Suprapubic skin (tissue), 4 donors: Measurements from ENCODE around the gene SLC39A12. TPM values are rescaled to one million over a fixed set of nuclear protein-coding genes. Genes with fewer than 3 reads are reported as not detected.

Experiments used
- DNase-seq, 2 donors: peaks; one replicate each; pipeline ENCODE4 v3.0.0-alpha.2; 2019; ENCODE audit warnings: low spot score in 2 of 2
- H3K27ac ChIP-seq: fragments of 200-600 bp; sonication (generic); one replicate; pipeline ENCODE4 v1.5.1; 2019
- H3K27me3 ChIP-seq: fragments of 200-600 bp; sonication (generic); one replicate; pipeline ENCODE4 v1.5.1; 2019
- H3K36me3 ChIP-seq: fragments of 200-600 bp; sonication (generic); one replicate; pipeline ENCODE4 v1.5.1; 2019
- H3K4me1 ChIP-seq: fragments of 200-600 bp; sonication (generic); one replicate; pipeline ENCODE4 v1.5.1; 2019
- H3K4me3 ChIP-seq: fragments of 200-600 bp; sonication (generic); one replicate; pipeline ENCODE4 v1.5.1; 2019; ENCODE audit warnings: mild to moderate bottlenecking
- H3K9me3 ChIP-seq: fragments of 200-600 bp; sonication (generic); one replicate; pipeline ENCODE4 v1.5.1; 2019
- CTCF ChIP-seq, 2 donors: fragments of 200-600 bp in 1 of 2; fragments of 450-650 bp in 1 of 2; sonication (generic) in 1 of 2; IDR thresholded peaks; one replicate each; pipeline ENCODE4 v1.5.1; 2016 to 2019; ENCODE audit warnings: antibody characterized with exemption in 2 of 2, mild to moderate bottlenecking in 1 of 2, moderate library complexity in 1 of 2
- EP300 ChIP-seq: sonication (generic); formaldehyde crosslinking; IDR thresholded peaks from one replicate; pipeline ENCODE4 v1.6.1; 2017; ENCODE audit warnings: antibody characterized with exemption
- POLR2A ChIP-seq, 2 donors: fragments of 450-650 bp; IDR thresholded peaks; one replicate each; pipeline ENCODE4 v1.6.1; 2017; ENCODE audit warnings: antibody characterized with exemption in 2 of 2, mild to moderate bottlenecking in 2 of 2, moderate library complexity in 2 of 2
- POLR2AphosphoS5 ChIP-seq, 3 donors: sonication (generic); formaldehyde crosslinking; IDR thresholded peaks; one replicate each; pipeline ENCODE4 v1.6.1; 2017; ENCODE audit warnings: antibody characterized with exemption in 3 of 3
- WGBS: methylation state at CpG from one replicate; pipeline ENCODE4 v1.1.5; 2018; 5-methylcytosine and 5-hydroxymethylcytosine counted together
- total RNA-seq, 4 donors: library from RNA; depleted of rRNA; stranded (reverse); fragments of >200 nt; gene quantifications; one replicate each; pipeline ENCODE4 v1.1.0, GENCODE V29; 2016

The SLC39A12 gene
- total RNA-seq, 4 donors from 2014 or later, result not detected

DNA sequence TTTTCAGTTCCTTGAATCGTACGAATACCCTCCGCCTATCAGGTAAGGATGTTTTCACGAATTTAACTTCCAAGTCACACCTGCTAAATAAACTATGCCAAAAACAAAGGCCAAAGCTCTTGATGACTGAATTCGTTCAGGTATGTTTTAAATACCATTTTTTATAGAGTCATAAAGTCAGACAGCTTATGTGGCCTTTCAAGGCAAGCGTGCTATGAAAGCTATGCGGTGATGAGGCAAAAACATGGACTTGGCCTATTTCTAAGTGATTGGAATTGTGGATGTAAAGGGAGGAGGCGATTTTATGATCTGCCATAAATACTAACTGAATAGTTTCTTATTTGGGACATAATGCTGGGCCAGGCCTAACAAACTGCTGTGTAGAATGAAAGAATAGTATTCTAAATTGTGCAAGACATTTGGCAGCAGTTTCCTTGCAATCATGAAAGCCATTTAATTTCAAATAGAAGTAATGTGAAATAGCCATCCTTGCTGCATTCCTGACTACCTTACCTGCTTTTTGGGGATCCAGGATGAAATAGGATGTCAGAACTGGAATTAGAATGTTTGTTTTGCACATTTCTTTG, 14.0 kb downstream of the SLC39A12 start:
- no peak overlapping the region for H3K27ac ChIP-seq
- WGBS, result 59% methylated on average over 8 of the region's 8 CpGs
- no peak for TF ChIP-seq POLR2A (IDR thresholded peaks at IDR 0.05)
- TF ChIP-seq EP300, result no peak
- no peak for TF ChIP-seq CTCF (IDR thresholded peaks at IDR 0.05)
- TF ChIP-seq POLR2AphosphoS5 (IDR thresholded peaks at IDR 0.05), result no peak
- no peaks in the 10 kb centered on the region for H3K36me3 ChIP-seq
- H3K27me3 ChIP-seq, result no peaks in the 10 kb centered on the region
- H3K4me3 ChIP-seq, result no peak overlapping the region
- H3K9me3 ChIP-seq, result no peaks in the 10 kb centered on the region
- no peak for DNase-seq
- no peaks in the 10 kb centered on the region for H3K4me1 ChIP-seq

DNA sequence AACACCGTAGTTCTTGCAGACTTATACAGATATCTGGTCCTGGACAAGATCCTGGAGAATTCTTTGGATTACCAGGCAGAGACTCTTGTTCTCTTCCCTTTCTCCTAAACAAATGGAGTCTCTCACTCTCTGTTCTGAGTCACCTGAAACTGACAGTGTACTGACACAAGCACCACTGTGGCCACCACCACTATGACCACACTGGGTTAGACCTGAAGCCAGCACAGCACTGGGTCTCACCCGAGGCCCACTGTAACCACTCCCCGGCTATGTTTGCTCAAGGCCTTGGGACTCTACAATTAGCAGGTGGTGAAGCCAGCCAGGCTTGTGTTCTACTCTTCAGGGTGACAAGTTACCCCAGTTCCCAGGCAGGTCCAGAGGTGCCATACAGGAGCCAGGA, 22.8 kb downstream of the SLC39A12 start:
- Histone ChIP-seq H3K36me3 (no peaks in the 10 kb centered on the region), H3K9me3 (no peaks in the 10 kb centered on the region), H3K27ac (no peak overlapping the region), H3K4me1 (no peaks in the 10 kb centered on the region), H3K4me3 (no peak overlapping the region), H3K27me3 (peaks cover 5% of the 10 kb centered on the region)
- 82% methylated on average over 3 of the region's 3 CpGs for WGBS
- TF ChIP-seq EP300 (no peak), POLR2AphosphoS5 (IDR thresholded peaks at IDR 0.05) (no peak), CTCF (IDR thresholded peaks at IDR 0.05) (no peak), POLR2A (IDR thresholded peaks at IDR 0.05) (no peak)
- DNase-seq, result no peak

GRCh38 chr10:17980846-17981565, 29.3 kb downstream of the SLC39A12 start:
- no peaks in the 10 kb centered on the region for H3K27me3 ChIP-seq
- no peaks in the 10 kb centered on the region for H3K9me3 ChIP-seq
- H3K36me3 ChIP-seq, result no peaks in the 10 kb centered on the region
- no peak for DNase-seq
- TF ChIP-seq POLR2A (IDR thresholded peaks at IDR 0.05) (no peak), CTCF (IDR thresholded peaks at IDR 0.05) (no peak), EP300 (no peak), POLR2AphosphoS5 (IDR thresholded peaks at IDR 0.05) (no peak)
- no peak overlapping the region for H3K4me3 ChIP-seq
- WGBS, result 83% methylated on average over 6 of the region's 6 CpGs
- H3K4me1 ChIP-seq, result no peaks in the 10 kb centered on the region
- no peak overlapping the region for H3K27ac ChIP-seq

GRCh38 chr10:17981766-17982380, 30.2 kb downstream of the SLC39A12 start:
- no peaks in the 10 kb centered on the region for H3K27me3 ChIP-seq
- H3K9me3 ChIP-seq, result no peaks in the 10 kb centered on the region
- H3K36me3 ChIP-seq, result no peaks in the 10 kb centered on the region
- DNase-seq, result no peak
- TF ChIP-seq CTCF (IDR thresholded peaks at IDR 0.05), result no peak
- H3K4me1 ChIP-seq, result no peaks in the 10 kb centered on the region
- H3K4me3 ChIP-seq, result no peak overlapping the region
- H3K27ac ChIP-seq, result no peak overlapping the region
- 94% methylated on average over 1 of the region's 1 CpG for WGBS

DNA sequence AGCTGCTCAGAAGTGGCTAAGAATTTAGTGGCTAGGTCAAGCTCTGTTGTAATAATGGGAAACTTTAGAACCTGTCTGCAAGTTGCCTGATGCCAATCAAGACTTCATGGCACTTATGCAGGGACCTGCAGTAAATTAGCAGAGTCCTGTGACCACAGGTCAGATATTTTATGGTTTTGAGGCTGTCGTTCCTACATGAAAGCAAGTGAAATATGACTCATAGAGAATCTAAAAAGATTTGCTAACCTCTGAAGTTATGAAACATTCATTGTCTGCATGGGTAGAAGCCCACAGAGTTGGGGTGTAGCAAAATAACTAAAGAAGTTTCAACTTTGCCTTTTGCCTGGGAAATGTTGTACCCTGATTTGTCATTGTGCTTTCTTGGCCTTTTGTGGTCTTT, 32.3 kb downstream of the SLC39A12 start:
- no peak for DNase-seq
- TF ChIP-seq POLR2AphosphoS5 (IDR thresholded peaks at IDR 0.05) (no peak), CTCF (IDR thresholded peaks at IDR 0.05) (no peak), POLR2A (IDR thresholded peaks at IDR 0.05) (no peak), EP300 (no peak)
- Histone ChIP-seq H3K27me3 (no peaks in the 10 kb centered on the region), H3K27ac (no peak overlapping the region), H3K36me3 (no peaks in the 10 kb centered on the region), H3K9me3 (no peaks in the 10 kb centered on the region), H3K4me3 (no peak overlapping the region), H3K4me1 (no peaks in the 10 kb centered on the region)
- WGBS, result 30% methylated on average over 1 of the region's 1 CpG
